Measurements from ENCODE around the gene NDUFAB1. TPM values are rescaled to one million over a fixed set of nuclear protein-coding genes. Genes with fewer than 3 reads are reported as not detected.

NDUFAB1 gene
- total and polyA plus RNA-seq, 4 experiments from 2014 or later: 45.4 to 241 (median 121) TPM

DNA sequence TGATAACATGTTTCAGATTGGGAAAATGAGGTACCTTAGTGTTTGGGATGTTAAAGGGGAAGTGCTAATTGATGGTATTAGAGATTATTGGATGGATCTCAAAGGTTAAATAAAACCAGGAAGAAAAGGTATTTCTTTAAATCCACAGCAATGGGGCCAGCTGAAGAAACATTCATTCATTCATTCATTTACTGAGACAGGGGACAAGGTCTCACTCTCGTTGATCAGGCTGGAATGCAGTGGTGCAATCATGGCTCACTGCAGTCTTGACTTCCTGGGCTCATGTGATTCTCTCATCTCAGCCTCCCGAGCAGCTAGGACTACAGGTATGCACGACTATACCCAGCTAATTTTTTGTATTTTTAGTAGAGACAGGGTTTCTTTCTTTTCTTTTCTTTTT is 58.7 kb downstream of the NDUFAB1 start:
- no peaks in the 10 kb centered on the region for H3K27me3 ChIP-seq (ENCODE audit: insufficient read depth, low read length)
- ChIA-PET CTCF (ENCODE audit: partially characterized antibody) (no interaction called here), POLR2A (ENCODE audit: partially characterized antibody) (no interaction called here)
- DNase-seq: no peak
- H3K27ac Mint-ChIP-seq: peak overlapping the region in 1 of 7 donors; percentile 17
- no peaks in the 10 kb centered on the region for H3K27me3 Mint-ChIP-seq
- H3K36me3 ChIP-seq (ENCODE audit: insufficient read depth, low read length): peaks cover 28% of the 10 kb centered on the region
- no peaks in the 10 kb centered on the region for H3K9me3 ChIP-seq (ENCODE audit: control insufficient read depth in 1 of 2, low read length in 2 of 2)
- H3K4me1 Mint-ChIP-seq: peaks cover 0 to 1% (median 0%) of the 10 kb centered on the region in 4 donors
- H3K27ac ChIP-seq (ENCODE audit: low read depth, low read length): no peak overlapping the region
- intact Hi-C loops (cut with micrococcal nuclease): no loop called here
- H3K4me1 ChIP-seq (ENCODE audit: insufficient read depth, low read length): no peaks in the 10 kb centered on the region
- H3K36me3 Mint-ChIP-seq: peaks cover 14 to 51% of the 10 kb centered on the region in 2 donors
- H3K4me3 ChIP-seq (ENCODE audit: low read length in 2 of 2): no peak overlapping the region
- no peaks in the 10 kb centered on the region for H3K9me3 Mint-ChIP-seq
- H3K4me3 Mint-ChIP-seq: no peak overlapping the region

DNA sequence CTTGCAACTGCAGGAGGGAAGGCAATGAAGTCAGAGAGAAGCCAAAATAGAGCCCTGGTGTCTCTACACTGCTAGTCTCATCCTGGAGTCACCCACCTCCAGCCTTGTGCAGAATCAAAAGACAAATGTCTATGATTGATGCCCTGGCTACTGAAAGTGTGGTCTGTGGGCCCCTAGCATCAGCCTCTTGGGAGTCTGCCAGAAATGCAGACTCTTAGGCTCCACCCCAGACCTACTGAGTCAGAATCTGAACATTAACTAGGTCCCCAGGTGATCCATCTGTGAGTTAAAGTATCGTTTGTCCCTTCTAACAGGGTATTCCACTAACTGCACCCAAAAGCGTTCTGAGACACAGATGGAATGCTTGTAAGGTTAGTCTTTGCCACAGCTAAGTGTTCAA is 60.2 kb downstream of the NDUFAB1 start:
- no peak overlapping the region for H3K27ac ChIP-seq (ENCODE audit: low read depth, low read length)
- Mint-ChIP-seq H3K4me1 (no peaks in the 10 kb centered on the region), H3K4me3 (no peak overlapping the region), H3K27ac (no peak overlapping the region), H3K27me3 (no peaks in the 10 kb centered on the region), H3K9me3 (no peaks in the 10 kb centered on the region), H3K36me3 (peaks cover 19 to 53% of the 10 kb centered on the region in 2 donors)
- DNase-seq: no peak
- peaks cover 38% of the 10 kb centered on the region for H3K36me3 ChIP-seq (ENCODE audit: insufficient read depth, low read length)
- H3K4me1 ChIP-seq (ENCODE audit: insufficient read depth, low read length): no peaks in the 10 kb centered on the region
- H3K4me3 ChIP-seq (ENCODE audit: low read length in 2 of 2): no peak overlapping the region
- no peaks in the 10 kb centered on the region for H3K9me3 ChIP-seq (ENCODE audit: control insufficient read depth in 1 of 2, low read length in 2 of 2)
- POLR2A ChIA-PET (ENCODE audit: partially characterized antibody): no interaction called here
- intact Hi-C loops (cut with micrococcal nuclease): no loop called here
- H3K27me3 ChIP-seq (ENCODE audit: insufficient read depth, low read length): no peaks in the 10 kb centered on the region
- CTCF ChIA-PET (ENCODE audit: partially characterized antibody): no interaction called here

DNA sequence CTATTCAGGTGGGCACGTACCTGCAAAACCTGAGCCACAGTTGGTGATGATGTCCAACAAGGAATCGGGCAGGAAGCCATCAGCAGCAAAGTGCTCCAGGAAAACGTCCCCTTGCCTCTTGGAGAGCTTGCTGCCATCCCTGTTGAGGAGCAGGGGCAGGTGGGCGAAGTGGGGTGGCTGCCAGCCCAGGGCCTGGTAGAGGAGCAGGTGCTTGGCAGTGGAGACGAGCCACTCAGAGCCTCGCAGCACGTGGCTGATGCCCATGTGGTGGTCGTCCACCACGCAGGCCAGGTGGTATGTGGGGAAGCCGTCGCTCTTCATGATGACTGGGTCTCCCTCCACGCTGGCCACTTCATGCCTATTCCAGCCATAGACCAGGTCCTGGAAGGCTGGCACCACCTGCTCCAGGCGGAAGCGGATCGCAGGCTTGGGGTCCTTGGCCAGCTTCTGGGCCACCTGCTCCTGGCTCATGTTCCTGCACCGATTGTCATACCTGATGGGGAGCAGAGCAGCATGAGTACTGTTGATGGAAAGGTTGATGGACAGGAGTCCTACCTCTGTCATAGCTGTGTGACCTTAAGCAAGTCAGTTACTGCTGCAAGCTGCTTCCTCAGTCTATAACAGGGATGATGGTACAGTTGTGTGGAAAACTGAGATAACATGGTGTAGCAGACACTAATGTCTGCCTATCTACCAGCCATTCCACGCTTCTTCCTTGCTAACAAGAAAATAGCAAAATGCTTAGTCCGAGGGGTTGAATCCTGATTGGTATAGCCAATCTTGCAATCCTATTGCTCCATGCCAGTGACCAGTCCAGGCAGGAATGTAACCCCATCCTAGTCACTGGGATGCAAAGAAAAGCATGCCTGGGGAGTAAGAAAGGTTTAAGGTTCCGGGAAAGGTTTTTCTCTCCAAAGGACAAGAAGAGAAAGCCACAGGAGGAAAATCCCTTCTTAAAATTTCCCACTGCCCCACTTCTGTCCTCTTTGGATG is 61.0 kb downstream of the NDUFAB1 start:
- no peaks in the 10 kb centered on the region for H3K9me3 ChIP-seq (ENCODE audit: control insufficient read depth in 1 of 2, low read length in 2 of 2)
- ChIA-PET POLR2A (ENCODE audit: partially characterized antibody) (no interaction called here), CTCF (ENCODE audit: partially characterized antibody) (no interaction called here)
- no peak overlapping the region for H3K27ac Mint-ChIP-seq
- no peaks in the 10 kb centered on the region for H3K27me3 Mint-ChIP-seq
- no peak for DNase-seq
- H3K27me3 ChIP-seq (ENCODE audit: insufficient read depth, low read length): no peaks in the 10 kb centered on the region
- peaks cover 38% of the 10 kb centered on the region for H3K36me3 ChIP-seq (ENCODE audit: insufficient read depth, low read length)
- no peak overlapping the region for H3K27ac ChIP-seq (ENCODE audit: low read depth, low read length)
- no peaks in the 10 kb centered on the region for H3K9me3 Mint-ChIP-seq
- H3K4me1 Mint-ChIP-seq: no peaks in the 10 kb centered on the region
- peaks cover 19 to 49% of the 10 kb centered on the region in 2 donors for H3K36me3 Mint-ChIP-seq
- no peak overlapping the region for H3K4me3 Mint-ChIP-seq
- intact Hi-C loops (cut with micrococcal nuclease): no loop called here
- H3K4me1 ChIP-seq (ENCODE audit: insufficient read depth, low read length): no peaks in the 10 kb centered on the region
- no peak overlapping the region for H3K4me3 ChIP-seq (ENCODE audit: low read length in 2 of 2)

GRCh38 chr16:23532448-23532847 is 63.7 kb downstream of the NDUFAB1 start:
- CTCF ChIA-PET (ENCODE audit: partially characterized antibody): interaction anchor here (0.8 kb wide), 1 partner anchor 98 kb away, joined by 3 read pairs; no protein-coding TSS in a partner anchor
- intact Hi-C loops (cut with micrococcal nuclease): no loop called here
- H3K36me3 ChIP-seq (ENCODE audit: insufficient read depth, low read length): peaks cover 45% of the 10 kb centered on the region

More at GRCh38 chr16:23532448-23532847, 63.7 kb downstream of the NDUFAB1 start:
- Mint-ChIP-seq H3K9me3 (no peaks in the 10 kb centered on the region), H3K4me3 (no peak overlapping the region), H3K27ac (no peak overlapping the region), H3K27me3 (no peaks in the 10 kb centered on the region), H3K36me3 (peaks cover 24 to 59% of the 10 kb centered on the region in 2 donors), H3K4me1 (no peaks in the 10 kb centered on the region)
- Histone ChIP-seq H3K4me1 (ENCODE audit: insufficient read depth, low read length) (no peaks in the 10 kb centered on the region), H3K9me3 (ENCODE audit: control insufficient read depth in 1 of 2, low read length in 2 of 2) (no peaks in the 10 kb centered on the region), H3K27ac (ENCODE audit: low read depth, low read length) (no peak overlapping the region), H3K4me3 (ENCODE audit: low read length in 2 of 2) (no peak overlapping the region), H3K27me3 (ENCODE audit: insufficient read depth, low read length) (no peaks in the 10 kb centered on the region)
- no peak for DNase-seq
- POLR2A ChIA-PET (ENCODE audit: partially characterized antibody): interaction anchor here (1.3 kb wide), 1 partner anchor 22 kb away, joined by 4 read pairs; the partner anchor contains the start of gene GGA2

Other genes starting within 250 kb of the NDUFAB1 start
- gene COG7, start 143.1 kb downstream of the NDUFAB1 start, total RNA-seq: 10 to 100 TPM; 19.7 to 24.7 TPM
- gene COG7, start 143.1 kb downstream of the NDUFAB1 start, polyA plus RNA-seq: 10 to 100 TPM; 11.4 to 13.0 TPM
- gene GGA2, start 85.8 kb downstream of the NDUFAB1 start, total RNA-seq: 100 to 1,000 TPM; 114 to 118 TPM
- 10 to 100 TPM; 49.2 to 49.6 TPM for gene GGA2, start 85.8 kb downstream of the NDUFAB1 start, polyA plus RNA-seq
- 10 to 100 TPM; 13.6 to 16.0 TPM for gene EARS2, start 39.0 kb downstream of the NDUFAB1 start, total RNA-seq
- 10 to 100 TPM; 11.4 to 15.6 TPM for gene EARS2, start 39.0 kb downstream of the NDUFAB1 start, polyA plus RNA-seq
- 10 to 100 TPM; 41.0 to 41.2 TPM for gene UBFD1, start 38.6 kb downstream of the NDUFAB1 start, total RNA-seq
- gene UBFD1, start 38.6 kb downstream of the NDUFAB1 start, polyA plus RNA-seq: 10 to 100 TPM; 11.9 to 15.3 TPM
- 10 to 100 TPM; 12.4 to 15.0 TPM for gene PALB2, start 45.0 kb upstream of the NDUFAB1 start, total RNA-seq
- 1 to 10 TPM; 5.4 to 7.2 TPM for gene PALB2, start 45.0 kb upstream of the NDUFAB1 start, polyA plus RNA-seq
- gene DCTN5, start 45.1 kb upstream of the NDUFAB1 start, total RNA-seq: 10 to 100 TPM; 55.8 to 60.2 TPM
- gene DCTN5, start 45.1 kb upstream of the NDUFAB1 start, polyA plus RNA-seq: 10 to 100 TPM; 55.9 to 59.5 TPM
- 1 to 10 TPM; 3.0 to 3.5 TPM for gene PLK1, start 82.6 kb upstream of the NDUFAB1 start, total RNA-seq
- gene PLK1, start 82.6 kb upstream of the NDUFAB1 start, polyA plus RNA-seq: under 1 TPM in 1 of 2 donors, not detected in 1; 0.18 TPM
- gene ERN2, start 116.9 kb upstream of the NDUFAB1 start, total RNA-seq: not detected
- gene ERN2, start 116.9 kb upstream of the NDUFAB1 start, polyA plus RNA-seq: not detected
- gene CHP2, start 158.7 kb upstream of the NDUFAB1 start, total RNA-seq: not detected
- gene CHP2, start 158.7 kb upstream of the NDUFAB1 start, polyA plus RNA-seq: not detected
- 100 to 1,000 TPM in 1 of 2 experiments, 10 to 100 TPM in 1; 98.1 to 106 TPM for gene PRKCB, start 239.7 kb upstream of the NDUFAB1 start, total RNA-seq
- gene PRKCB, start 239.7 kb upstream of the NDUFAB1 start, polyA plus RNA-seq: 10 to 100 TPM; 46.5 to 98.4 TPM

Data from CD4-positive, alpha-beta memory T cell (primary cell).